Measurements from ENCODE around the gene ARHGAP23.
A peak's percentile ranks its signal among the peaks of the same experiment; 100 is the strongest.

GRCh38 chr17:38510421-38511149 lies 82.3 kb downstream of the ARHGAP23 start:
- TF ChIP-seq, protein P1, sequence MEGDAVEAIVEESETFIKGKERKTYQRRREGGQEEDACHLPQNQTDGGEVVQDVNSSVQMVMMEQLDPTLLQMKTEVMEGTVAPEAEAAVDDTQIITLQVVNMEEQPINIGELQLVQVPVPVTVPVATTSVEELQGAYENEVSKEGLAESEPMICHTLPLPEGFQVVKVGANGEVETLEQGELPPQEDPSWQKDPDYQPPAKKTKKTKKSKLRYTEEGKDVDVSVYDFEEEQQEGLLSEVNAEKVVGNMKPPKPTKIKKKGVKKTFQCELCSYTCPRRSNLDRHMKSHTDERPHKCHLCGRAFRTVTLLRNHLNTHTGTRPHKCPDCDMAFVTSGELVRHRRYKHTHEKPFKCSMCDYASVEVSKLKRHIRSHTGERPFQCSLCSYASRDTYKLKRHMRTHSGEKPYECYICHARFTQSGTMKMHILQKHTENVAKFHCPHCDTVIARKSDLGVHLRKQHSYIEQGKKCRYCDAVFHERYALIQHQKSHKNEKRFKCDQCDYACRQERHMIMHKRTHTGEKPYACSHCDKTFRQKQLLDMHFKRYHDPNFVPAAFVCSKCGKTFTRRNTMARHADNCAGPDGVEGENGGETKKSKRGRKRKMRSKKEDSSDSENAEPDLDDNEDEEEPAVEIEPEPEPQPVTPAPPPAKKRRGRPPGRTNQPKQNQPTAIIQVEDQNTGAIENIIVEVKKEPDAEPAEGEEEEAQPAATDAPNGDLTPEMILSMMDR (IDR thresholded peaks at IDR 0.05 in 8 of 11, conservative IDR thresholded peaks at IDR 0.05 in 3 of 11), result no peak
- peak in 2 of 3 donors; percentile 24 to 31 for TF ChIP-seq POLR2AphosphoS5 (IDR thresholded peaks at IDR 0.05)
